Neural progenitor cell (in vitro differentiated cells): Measurements from ENCODE around the gene ZFAND3.

Experiments
- EZH2 ChIP-seq: fragments of 200-600 bp; sonication (generic); IDR thresholded peaks from 2 replicates; pipeline ENCODE4 v1.6.1; 2017; ENCODE audit warnings: antibody characterized with exemption, mild to moderate bottlenecking, moderate library complexity
- TF ChIP-seq, protein P1 (sequence below): fragments of 200-600 bp; sonication (generic); IDR thresholded peaks from 2 replicates; pipeline ENCODE4 v1.5.1; 2017; ENCODE audit warnings: antibody characterized with exemption, mild to moderate bottlenecking

DNA sequence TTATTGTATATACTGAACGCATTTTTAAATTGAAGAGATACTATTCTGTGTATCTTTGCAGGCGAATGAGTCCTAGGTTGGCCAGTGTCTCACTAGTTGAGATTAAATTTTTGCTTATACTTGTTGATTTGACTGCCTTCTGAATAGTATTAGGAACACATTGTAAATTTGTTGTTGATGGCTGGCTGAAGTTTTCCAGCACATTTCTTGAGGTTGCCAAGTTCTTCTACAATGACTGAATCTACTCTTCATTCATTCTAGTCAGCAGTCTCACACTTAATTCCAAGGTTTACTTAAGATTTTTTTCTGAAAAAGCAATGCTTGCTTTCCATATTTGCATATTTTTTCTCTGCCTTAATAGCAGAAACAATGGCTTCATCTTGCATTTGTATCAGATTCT, 151.7 kb downstream of the ZFAND3 start:
- TF ChIP-seq, protein P1, sequence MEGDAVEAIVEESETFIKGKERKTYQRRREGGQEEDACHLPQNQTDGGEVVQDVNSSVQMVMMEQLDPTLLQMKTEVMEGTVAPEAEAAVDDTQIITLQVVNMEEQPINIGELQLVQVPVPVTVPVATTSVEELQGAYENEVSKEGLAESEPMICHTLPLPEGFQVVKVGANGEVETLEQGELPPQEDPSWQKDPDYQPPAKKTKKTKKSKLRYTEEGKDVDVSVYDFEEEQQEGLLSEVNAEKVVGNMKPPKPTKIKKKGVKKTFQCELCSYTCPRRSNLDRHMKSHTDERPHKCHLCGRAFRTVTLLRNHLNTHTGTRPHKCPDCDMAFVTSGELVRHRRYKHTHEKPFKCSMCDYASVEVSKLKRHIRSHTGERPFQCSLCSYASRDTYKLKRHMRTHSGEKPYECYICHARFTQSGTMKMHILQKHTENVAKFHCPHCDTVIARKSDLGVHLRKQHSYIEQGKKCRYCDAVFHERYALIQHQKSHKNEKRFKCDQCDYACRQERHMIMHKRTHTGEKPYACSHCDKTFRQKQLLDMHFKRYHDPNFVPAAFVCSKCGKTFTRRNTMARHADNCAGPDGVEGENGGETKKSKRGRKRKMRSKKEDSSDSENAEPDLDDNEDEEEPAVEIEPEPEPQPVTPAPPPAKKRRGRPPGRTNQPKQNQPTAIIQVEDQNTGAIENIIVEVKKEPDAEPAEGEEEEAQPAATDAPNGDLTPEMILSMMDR: no peak
- no peak for TF ChIP-seq EZH2
